8988T (cell line): Measurements from ENCODE around the gene HSD17B14.

Experiments used
- DNase-seq: peaks from one replicate; pipeline ENCODE4 v3.0.0; 2011

HSD17B14 gene

DNA sequence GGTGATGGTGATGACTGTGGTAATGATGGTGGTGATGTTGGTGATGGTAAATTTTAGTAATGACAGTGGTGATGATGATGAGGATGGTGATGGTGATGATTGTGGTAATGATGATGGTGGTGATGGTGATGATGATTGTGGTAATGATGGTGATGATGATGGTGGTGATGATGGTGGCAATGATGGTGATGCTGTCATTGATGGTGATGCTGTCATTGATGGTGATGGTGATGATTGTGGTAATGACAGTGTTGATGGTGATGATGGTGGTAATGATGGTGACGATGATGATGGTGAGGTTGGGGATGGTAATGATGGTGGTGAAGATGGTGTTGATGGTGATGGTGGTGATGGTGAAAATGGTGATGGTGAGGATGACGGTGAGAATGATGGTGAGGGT, 13.8 kb downstream of the HSD17B14 start:
- DNase-seq: no peak

DNA sequence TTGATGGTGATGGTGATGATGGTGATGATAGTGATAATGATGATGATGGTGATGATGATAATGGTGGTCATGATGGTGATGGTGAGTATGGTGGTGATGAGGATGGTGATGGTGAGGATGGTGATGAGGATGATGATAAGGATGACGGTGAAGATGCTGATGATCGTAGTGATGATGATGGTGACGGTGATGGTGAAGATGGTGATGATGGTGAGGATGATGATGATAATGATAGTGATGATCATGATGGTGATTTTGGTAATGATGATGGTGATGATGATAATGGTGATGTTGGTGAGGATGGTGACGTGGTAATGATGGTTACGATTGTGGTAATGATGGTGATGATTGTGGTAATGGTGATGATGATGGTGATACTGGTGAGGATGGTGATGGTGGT, 14.7 kb downstream of the HSD17B14 start:
- DNase-seq: no peak

DNA sequence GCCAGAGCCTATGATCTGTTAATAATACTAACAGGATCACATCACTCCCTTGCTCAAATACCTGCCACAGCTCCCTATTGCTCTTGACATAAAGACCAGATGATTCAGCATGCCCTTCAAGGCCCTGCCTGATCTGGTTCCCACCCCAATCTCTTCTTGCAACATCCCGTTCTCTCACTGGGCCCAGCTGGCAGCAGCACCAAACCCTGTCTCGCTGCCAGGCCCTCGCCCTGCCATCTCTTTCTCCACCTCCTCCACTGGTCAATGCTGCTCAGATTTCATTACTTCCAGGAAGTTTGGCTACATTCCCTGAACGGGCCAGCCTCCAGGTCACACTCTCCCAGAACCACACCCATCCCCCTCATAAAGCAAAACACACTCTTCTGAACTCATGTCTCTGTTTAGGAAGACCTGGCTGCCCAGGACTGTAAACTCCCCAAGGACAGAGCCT, 16.9 kb downstream of the HSD17B14 start:
- DNase-seq: no peak

DNA sequence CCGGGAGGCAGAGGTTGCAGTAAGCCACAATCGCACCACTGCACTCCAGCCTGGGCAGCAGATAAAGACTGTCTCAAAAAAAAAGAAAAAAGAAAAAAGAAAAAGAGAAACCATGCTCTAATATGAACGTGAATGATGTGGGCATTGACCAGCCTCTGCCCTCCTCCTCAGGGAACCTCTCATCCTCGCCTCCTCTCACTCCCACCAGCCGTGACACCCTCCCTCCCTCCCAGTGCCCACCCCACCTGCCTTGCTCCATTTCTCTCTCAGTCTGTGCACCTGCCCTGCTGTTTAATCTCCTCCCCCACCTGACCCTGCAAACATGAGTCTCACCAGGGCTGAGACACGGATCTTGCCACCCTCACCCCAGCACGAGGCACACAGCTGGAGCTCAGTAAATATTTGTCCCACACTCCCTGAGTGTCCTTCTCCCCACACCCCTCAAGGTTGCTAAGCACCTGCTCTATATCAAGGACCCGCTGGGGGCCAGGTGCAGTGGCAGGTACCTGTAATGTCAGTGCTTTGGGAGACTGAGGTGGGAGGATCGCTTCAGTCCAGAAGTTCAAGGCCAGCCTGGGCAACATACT, 18.0 kb downstream of the HSD17B14 start:
- no peak for DNase-seq

DNA sequence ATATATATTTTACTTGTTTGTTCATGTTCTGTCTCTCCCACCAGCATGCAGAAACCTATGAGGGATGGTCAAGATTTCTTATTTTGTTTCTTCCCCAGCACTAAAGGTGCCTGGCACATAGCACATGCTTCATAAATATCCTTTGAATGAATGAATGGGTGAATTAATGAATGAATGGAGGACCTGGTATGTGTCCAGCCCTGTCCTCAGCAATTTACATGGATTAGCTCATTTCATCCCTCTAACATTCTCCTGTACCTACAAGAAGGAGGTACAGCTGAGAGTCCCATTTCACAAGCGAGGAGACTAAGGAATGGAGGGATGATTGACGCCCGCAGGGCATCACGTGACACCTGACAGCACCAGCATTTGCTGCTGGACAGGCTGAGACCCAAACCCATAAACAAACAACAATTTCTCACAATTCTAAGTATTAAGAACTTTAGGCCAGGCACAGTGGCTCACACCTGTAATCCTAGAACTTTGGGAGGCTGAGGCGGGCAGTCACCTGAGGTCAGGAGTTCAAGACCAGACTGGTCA, 18.6 kb downstream of the HSD17B14 start:
- no peak for DNase-seq

DNA sequence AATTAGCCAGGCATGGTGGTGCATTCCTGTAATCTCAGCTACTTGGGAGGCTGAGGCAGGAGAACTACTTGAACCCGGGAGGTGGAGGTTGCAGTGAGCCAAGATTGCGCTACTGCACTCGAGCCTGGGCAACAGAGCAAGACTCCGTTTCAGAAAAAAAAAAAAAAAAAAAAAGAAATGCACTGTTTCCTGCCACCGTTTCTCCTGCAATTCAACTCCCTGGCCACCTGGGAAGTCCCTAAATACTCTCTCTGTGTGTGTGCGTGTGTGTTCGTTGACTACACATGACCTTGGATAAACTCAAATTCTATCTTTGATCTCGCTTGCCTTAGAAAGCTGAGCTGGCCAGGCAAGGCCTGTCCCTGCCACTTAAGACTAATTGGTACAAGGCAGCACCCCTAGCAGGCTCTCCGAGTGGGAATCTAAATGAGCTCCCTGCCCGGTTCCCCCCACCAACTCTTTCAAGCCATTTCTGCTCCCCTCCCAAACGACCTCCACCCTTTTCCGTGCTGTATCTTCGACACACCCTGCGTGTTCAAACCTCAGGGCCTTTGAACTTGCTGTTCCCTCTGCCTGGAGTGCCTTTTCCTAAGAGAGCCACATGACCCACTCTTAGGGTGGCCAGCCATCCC, 20.3 kb downstream of the HSD17B14 start:
- no peak for DNase-seq

DNA sequence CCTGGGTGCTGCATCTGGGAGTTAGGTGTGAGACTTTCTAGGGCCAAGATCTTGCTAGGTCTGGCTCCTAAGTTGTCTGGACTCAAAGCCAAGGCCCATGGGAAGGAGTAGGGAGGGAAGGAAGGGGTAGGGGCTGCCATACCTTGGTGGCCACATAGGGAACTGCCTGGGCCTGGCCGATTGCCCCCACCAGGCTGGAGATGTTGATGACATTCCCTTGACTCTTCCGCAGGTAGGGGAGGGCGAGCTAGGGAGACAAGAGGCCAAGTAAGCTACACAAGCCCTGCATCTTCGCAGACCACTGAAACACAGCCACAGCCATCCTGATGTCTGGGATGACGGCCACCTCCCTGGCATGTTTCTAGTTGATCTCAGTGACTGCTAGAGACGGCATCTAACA, 21.4 kb downstream of the HSD17B14 start:
- DNase-seq: no peak

DNA sequence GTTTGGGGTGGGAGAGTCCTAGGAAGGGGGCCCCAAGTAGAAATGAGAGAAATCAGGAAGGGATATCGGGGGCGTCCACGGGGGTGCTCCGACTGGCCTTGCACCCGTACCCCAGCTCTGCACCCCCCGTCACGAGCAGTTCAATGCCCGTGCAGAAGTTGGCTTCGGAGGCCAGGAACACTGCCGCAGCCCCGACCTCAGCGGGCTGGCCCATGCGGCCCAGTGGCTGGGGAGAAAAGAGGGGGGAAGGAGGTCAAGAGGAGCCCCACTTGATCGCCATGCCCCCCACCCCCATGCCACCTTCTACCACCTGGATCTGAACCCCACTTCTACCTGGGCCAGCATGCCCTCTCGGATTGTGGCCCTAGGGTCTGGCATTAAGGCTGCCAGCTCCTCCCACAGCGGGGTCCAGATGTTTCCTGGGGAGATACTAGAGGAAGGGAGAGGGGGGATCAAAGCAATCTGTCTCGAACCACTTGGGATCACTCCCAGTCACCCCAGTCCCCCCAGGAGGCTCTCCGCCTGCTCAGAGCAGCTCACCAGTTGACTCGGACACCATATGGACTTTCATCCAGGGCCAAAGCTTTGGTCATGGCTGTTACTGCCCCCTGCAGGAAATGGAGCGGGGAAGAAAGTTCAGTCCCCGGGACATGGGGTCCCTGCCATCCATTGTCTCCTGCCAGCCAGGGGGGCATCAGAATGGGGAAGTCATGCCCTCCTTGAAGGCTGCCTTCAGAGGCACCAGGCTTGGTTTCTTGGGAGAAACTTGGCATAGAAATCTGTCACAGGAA, 23.0 kb downstream of the HSD17B14 start:
- DNase-seq: no peak

DNA sequence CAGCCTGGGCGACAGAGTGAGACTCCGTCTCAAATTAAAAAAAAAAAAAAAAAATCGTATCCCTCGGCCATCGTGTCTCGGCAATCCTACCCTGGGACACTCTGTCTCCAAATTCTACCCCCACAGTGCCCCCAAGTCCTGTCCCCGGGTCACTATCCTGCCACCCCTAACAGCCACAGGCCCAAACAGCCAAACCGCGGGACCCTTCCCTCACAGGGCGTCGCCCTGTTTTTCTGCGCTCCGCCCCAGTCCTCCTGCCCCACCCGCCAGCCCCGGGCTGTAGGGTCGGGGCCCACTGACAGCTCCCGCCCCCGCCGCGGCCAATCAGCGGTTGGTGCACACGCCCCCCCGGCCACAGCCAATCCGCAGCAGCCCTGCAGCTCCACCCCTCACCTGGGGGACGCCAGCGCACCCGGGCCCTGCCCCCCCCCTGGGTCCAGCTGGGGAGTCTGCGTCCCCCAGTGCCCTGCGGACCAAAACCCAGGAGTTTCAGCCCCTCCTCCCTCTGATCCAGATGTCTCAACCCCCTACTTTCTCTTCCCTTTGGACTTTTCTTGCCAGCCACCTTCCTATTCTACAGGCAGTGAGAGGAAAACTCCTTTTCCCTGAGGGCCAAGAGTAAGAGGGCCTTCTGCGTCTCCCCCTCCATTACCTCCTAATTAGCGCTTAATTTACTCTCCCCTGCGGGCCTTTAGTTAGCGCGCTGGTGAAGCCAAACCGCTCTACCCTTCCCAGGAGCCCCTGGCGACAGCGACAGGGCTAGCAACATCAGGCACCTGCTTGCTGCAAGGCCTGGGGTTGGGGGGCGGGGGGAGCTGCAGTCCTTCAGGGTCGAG, 24.0 kb downstream of the HSD17B14 start:
- DNase-seq: peak; percentile 95

DNA sequence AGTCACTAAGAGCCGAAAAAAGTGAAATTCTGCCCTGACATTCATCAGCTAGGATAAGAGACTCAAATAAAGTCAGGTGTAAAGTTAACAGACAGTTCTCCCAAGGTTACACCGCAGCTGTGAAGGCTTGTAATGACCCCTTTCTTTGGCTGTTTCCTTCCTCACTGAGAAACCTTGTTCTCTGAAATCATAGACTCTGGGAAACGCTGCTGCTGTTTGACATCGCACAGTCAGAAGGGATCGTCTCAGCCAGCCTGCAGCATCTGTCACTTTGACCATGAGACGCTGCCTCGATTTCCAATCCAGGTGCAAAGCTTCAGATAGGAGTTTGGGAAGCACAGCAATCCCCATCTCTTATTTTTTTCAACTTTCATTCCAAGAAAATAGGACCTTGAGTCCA, 26.1 kb downstream of the HSD17B14 start:
- no peak for DNase-seq

DNA sequence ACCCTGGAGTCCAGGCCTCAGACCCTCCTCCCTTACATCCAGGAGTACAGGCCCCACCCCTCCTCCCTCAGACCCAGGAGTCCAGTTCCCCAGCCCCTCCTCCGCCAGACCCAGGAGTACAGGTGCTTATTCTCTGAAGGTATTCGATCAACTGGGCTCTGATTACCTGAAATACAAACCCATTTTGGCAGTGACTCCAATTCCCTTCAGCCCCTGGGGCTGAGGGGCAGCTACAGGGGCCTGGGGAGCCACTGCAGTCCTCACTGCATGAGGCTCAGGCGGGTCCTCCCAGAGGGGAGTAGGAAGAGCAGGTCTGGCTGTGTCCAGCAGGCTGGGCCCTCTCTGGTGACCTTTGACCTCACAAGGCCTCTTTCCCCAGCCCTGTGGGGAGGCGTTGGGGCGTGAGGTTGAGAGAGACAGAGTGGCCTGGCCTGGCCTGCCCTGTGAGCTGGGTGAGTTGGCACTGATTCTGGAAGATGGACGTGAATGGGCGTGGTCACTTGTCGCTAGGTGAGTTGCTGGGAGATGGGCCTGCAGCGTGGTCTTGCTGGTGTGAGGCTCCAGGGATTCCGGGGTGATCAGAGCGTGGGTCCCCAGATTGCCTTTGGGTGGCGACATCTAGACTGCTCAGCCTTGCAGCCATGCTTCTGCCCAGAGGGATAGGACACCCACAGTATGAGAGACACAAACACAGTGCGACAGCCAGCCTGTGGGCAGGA, 28.5 kb downstream of the HSD17B14 start:
- DNase-seq: no peak

DNA sequence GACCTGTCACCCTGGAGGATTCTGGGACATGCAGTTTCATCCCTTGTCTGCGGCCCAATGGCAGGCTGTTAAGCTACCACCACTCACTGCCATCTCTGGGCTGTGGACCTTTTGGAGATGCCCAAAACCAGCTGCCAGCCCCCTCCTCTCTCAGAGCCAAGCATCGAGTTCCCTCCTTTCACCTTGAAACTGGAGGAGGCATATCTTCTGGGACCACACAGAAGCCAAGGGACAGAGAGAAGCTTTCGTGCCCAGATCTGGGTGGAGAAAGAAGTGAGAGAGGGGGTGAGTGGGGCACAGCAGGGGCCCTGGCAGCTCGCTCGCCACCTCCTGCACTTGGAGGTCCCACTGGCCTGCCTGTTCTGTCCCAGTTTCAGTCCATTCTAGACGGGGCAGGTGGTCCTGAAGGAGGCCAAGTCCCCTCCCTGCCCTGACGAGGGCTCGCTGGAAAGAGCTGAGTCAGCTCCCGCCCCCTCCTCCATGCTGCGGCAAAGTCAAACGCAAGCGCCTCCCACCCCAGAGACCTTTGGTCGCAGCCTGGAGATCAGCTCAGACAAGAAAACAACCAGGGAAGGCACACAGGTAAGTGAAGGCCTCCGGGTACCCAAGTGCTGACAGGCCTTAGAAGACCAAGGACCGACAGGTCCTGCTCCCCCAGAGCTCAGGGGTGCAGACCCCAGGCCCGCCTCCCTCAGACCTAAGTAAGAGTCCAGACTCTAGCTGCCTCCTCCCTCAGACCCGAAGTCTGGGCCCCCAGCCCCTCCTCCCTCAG, 29.3 kb downstream of the HSD17B14 start:
- DNase-seq: no peak

DNA sequence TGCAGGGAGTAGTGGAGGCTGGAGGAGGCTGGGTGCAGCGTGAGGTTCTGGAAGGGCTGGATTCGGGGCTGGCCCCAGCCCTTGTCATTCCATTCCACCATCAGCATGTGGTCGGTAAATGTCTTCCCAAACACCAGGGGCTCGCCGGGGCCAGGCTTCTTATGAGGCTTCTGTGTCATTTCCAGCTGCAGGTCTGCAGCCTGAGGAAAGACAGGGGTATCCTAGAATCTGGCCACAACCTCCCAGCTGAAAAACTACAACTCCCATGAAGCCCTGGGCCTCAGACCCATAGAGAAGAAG, 29.8 kb downstream of the HSD17B14 start:
- DNase-seq: peak; percentile 46

DNA sequence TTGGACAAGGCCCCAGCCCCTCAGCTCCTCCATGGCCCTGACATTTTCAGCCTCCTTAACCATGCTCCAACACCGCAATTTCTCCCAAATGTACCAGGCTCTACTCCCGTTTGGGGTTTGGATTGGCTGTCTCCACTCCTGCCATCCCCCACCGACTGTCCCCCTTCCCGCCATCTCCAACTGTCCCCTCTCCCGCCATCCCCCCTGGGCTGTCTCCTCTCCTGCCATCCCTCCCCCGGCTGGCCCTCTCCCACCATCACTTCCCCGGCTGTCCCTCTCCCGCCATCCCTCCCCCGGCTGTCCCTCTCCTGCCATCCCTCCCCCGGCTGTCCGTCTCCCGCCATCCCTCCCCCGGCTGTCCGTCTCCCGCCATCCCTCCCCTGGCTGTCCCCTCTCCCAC, 30.8 kb downstream of the HSD17B14 start:
- DNase-seq: no peak

DNA sequence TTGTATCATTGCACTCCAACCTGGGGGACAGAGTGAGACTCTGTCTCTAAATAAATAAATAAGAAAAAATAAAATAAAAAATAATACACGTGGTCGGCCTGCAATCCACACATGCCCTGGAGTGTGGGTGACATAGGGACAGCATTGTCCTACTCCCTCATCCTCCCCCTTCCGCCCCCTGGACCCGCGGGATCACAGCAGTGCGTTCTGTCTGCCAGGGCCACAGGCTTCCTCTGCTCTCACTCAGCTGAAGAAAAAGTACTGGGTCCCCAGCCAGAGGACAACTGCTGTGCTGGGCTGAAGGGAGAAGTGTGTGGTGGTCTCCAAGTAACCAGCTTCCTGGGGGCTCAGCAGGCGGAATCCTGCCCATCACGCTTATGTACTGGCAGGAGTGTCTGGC, 31.8 kb downstream of the HSD17B14 start:
- DNase-seq: no peak

DNA sequence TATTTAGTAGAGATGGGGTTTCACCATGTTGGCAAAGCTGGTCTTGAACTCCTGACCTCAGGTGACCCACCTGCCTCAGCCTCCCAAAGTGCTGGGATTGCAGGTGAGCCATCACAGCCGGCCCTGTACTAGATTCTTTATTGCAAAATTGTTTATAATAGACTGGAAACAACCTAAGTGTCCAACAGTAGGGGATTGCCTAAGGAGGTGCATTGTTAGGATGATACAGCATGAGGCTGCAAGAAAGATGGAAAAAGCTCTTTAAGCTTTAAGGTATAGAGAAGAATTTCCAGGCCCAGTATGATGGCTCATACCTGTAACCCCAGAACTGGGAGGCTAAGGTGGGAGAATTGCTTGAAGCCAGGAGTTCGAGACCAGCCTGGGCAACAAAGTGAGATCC, 33.7 kb downstream of the HSD17B14 start:
- DNase-seq: no peak

DNA sequence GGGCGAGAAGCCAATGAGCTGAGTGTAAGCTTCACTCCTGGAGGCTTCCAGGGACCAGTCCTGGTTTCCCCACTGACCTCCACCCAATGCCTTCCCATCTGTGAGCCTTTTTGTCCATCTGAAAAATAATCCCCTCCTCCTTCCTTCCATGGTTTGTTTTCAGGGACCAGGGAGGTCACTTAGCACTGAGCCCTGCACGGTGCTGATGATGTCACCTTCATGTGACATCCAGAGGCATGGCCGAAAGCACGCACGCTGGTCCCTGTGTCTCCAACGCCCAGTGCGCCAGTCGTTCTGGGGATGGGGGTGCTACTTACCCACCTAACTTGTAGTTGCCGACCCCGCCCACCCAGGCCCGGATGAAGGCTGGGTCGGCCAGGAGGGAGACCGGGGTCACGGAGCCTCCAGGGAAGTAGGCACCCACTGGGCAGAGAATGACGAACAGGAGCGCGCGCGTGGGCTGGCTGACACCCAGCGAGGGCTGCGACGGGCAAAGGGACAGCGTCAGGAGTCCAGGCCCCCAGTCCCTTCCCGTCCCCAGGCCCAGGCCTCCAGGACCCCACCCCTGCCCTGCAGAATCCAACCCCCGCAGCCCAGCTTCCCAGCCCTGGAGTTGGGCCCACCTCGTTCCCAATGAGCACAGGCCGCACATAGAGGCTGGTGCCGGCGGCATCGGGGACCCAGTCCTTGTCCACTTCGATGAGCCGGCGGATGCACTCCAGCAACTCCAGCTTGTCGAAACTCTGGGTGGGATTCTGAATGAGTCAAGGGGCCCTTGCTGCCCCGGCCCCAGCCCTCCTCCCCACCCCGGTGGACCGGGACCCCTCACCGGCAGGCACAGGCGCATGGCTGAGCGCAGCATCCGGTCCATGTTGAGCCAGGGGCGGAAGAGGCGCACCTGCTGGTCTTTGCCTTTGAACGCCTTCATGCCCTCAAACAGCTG, 36.7 kb downstream of the HSD17B14 start:
- DNase-seq: no peak

DNA sequence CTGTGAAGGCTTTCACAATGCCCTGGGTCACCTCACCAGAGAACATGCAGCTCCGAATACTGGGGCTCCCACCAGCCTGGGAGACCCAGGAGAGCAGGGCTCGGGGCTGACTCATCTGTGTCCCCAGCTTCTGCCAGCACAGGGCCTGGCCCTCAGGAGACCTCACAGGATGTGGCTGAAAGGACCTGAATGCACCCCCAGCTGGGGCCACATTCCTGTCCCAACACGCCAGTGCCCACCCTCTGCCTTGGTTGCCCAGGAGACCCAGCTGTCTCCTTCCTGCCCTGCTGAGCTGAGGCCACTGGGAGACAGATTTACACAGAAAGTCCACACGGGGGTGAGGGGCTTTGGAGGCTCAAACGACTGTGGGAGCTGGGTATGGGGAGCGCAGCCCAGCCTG, 37.4 kb downstream of the HSD17B14 start:
- DNase-seq: no peak

DNA sequence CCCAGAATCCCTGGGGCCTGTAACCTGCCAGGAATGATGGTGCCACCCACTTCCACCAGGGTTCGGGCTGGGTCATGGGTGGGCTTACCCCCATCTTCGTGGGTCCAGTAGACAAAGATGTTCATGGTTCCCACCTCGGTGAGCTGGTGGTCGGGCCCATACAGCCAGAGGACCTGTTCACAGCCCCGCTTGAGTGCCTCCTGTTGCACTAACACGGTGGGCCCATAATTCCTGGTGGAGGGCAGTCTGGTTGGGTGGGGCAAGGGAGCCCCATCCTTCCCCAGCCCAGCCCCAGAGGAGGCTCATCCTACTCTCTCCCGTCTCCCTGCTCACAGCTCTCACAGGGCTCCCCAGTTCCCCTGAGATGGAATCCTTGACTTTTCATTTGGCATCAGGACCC, 39.2 kb downstream of the HSD17B14 start:
- DNase-seq: no peak

DNA sequence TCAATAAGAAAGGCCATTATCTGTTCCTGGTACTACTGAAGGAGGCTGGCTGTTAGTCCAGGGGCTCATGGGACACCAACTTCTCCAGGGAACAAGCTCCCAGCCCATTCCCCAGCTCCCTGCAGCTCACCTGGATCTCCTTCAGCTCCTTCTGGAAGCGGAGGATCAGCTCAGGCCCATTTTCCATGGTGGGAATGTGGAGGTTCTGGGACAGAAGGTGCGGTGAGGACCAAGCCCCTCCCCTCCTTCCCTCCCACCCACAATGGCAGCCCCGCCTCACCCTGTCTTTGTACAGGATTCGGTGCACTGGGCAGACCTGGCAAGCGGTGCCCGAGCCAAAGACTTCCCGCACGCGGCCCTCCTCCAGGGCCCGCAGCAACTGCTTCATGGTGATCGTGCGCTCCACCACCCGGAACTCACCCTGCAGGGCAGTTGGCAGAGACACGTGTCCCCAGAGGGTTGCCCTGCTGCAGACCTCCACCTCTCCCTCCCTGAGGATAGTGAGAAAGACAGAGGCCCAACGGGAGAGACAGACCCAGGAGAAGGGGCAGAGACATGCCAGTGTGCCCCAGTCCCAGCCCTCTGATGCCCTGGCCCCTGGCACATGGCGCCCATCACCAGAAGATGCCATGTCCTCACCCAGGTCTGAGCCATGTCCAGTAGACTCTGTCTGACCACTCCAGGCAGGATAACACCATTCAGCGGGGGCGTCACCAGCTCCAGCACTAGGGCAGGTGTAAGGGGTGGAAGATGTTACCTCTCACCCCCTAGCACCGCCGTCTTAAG, 39.8 kb downstream of the HSD17B14 start:
- no peak for DNase-seq
